NCI-H82 (cell line): Measurements from ENCODE around the gene KCNJ9.
A peak's percentile ranks its signal among the peaks of the same experiment; 100 is the strongest.

Source experiments
- DNase-seq: peaks from one replicate; lab custom pipeline; 2025; lab: John Stamatoyannopoulos, UW

Gene KCNJ9

DNA sequence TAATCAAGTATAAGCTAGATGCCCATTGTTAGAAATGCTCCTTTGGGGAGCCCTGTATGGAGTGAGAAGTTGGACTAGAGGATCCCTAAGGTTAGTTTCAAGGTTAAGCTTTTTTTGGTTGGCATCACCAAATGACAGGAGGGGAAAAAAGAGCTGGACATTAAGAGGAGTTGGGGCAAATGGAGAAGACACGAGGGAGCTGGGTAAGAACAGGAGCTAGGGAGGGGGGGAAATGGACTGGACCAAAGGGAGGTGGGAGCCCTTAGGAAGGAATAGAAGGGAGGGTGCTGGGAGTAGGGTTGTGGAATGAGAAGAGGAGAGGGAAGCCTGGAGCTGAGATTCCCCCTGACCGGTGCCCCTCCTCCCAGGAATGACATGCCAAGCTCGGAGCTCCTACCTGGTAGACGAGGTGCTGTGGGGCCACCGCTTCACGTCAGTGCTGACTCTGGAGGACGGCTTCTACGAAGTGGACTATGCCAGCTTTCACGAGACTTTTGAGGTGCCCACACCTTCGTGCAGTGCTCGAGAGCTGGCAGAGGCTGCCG is 5.9 kb downstream of the KCNJ9 start:
- DNase-seq = no peak

DNA sequence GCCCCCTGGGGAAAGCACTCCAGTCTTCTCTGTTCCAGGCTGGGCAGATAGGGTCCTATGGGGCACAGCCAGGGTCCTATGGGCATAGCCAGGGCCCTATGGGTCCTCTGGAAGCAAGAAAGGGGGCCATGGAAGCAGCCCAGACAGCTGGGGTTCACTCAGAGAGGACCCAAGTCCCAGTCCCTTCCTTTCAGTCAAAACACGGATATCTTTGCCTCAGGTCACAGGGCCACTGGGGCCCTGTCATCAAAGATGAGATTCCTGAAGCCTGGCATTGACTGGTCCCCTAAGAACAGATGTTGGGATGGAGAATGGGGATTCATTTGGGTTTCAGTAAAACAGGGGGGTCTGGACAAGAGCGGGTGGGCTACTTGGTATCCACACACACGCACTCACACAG is 8.5 kb downstream of the KCNJ9 start:
- no peak for DNase-seq

DNA sequence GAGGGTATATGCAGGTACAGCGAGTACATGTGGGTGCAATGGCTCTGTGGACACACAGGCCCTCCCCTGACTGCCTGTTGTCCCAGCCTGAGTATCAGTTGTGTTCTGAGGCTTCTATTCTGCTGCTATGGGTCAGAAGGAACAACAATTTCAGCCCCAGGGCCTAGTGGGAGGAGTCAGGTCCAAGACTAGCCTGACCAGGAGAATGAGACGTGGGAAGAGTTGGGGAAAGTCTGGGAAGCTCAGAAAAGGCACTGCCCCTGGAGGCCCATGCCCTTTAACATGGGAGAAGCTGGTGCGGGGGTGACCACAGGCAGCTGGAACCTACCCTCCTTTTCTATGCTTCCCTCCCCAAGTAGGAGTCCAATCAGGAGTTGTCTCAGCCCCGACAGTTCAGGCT is 9.4 kb downstream of the KCNJ9 start:
- DNase-seq = no peak

DNA sequence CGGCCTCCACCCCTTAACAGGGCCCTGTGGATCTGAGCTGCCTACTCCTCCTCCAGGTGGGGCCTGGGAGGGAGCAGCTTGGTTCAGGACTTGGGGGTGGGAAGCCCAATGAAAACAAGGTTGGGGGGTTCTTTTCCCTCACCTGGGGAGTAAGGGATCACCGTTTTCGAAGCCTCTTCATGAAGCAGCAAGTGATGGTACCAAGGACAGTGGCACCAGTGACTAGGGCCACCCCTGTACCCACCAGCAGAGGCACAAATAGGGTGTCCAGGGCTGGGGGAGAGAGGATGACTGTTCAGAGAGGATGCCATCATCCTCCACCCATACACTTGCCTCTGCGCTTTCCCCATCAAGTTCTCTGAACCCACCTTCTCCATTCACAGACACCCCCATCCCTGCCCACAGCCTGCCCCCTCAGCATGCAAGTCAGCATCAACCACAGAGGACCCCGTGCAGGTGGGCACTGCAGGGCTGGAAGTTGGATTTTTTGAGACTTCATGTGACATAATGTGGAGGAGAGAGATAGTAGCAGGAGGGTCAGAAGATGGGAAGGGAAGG is 10.4 kb downstream of the KCNJ9 start:
- no peak for DNase-seq

DNA sequence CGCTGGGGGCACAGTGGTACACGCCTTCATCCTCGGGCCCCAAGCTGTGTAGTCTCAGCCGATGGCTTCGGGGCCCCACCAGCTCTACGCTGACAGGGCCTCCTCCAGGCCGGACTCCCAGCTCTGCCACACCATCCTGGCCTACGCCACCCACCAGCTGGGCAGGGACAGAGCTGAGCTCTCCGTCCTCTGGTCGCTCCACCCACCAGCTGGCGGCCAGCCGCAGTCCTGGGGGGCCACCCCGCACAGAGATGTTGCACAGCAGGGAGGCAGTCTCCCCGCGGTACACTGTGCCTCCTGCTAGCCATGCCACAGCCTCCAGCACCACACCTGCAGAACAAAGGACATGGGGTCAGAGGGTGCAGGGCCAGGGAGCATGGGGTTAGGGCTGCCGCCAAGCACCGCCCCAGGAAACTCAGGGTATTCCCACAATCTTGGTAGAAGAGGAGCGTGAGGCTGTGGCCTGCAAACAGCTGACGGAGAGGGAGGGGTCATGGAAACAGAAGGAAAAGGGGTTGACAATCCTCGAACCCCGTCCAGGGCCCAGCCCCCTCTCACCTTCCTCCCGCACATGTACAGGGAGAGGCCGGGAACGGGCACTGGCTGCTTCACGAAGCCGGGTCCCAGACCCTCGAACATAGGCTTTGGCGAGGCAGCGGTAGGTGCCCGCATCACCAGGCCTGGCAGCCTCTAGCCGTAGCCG is 11.2 kb downstream of the KCNJ9 start:
- no peak for DNase-seq

DNA sequence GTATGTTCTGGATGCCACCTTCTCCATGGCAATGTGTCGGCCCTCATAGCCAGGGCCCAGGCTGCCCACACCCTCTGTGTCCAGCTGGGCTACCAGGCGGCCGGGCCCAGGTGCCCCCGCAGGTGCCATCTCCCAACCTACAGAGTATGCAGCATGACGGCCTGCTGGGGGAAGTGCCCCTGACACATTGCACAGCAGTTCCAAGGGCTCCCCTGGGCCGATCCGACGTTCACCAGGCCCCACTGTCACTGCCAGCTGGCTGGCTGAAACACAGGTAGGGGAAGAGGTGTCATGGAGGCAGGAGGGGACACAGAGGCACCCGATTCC is 11.7 kb downstream of the KCNJ9 start:
- no peak for DNase-seq

DNA sequence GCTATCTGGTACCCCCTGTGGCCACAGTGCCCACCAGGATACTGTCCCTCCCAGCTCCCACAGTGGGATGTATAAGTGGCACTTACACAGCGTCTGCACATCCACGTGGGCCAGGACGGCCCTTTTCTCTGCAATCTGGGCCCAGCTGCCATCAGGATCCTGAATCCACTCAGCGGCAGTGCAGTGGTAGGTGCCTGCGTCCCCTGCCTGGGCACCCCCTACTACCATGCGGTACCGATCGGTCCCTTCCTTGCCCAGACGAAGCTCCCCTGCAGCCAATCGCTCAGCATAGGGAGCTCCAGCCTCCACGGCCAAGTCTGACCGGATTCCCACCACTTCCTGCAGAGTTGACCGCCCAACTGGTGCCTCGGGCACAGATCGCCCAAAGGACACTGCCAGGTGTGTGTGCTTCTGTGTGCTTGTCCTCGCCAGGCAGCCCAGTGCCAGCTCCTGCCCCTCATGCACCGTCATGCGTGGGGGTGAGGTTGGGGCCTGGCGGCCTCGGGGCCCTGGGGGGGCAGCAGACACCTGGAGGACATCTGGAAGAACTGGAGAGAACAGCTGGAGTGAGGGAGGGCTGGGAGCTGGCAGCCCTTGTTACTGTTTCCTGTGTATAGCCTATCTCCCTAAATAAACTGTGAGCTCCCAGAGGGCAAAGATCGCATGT is 12.4 kb downstream of the KCNJ9 start:
- no peak for DNase-seq

DNA sequence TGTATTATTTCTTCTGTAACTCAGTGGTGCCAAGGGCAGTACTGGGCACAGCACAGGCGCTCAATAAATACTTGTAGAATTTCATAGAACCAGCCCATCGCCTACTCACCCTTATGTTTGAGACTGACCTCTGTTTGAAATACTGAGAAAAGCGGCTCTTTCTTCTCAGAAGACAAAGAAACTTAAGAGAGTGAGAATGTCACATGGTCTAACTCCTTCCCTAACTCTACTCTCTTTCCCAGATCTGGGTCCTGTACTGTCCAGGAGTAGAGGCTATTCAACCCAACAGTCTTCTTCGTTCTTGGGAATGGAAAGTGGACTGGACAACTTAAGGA is 12.9 kb downstream of the KCNJ9 start:
- DNase-seq = no peak

DNA sequence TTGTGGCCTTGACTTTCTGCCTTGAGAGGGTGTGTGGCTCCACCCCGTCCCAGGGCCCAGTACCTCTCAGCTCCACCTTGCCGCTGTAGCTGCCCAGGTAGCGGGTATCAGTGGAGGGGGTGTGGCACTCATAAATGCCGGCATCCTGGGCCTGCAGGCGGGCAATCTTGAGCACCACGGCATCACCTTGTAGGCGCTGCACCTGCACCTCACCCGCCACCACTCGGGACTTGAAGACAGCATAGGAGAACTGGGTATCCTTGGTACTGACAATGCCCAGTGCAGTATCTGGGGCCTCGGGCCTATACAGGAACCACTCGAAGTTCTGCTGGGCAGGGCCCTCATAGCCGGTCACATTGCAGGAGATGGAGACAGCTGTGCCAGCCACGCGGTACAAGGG is 13.5 kb downstream of the KCNJ9 start:
- no peak for DNase-seq

DNA sequence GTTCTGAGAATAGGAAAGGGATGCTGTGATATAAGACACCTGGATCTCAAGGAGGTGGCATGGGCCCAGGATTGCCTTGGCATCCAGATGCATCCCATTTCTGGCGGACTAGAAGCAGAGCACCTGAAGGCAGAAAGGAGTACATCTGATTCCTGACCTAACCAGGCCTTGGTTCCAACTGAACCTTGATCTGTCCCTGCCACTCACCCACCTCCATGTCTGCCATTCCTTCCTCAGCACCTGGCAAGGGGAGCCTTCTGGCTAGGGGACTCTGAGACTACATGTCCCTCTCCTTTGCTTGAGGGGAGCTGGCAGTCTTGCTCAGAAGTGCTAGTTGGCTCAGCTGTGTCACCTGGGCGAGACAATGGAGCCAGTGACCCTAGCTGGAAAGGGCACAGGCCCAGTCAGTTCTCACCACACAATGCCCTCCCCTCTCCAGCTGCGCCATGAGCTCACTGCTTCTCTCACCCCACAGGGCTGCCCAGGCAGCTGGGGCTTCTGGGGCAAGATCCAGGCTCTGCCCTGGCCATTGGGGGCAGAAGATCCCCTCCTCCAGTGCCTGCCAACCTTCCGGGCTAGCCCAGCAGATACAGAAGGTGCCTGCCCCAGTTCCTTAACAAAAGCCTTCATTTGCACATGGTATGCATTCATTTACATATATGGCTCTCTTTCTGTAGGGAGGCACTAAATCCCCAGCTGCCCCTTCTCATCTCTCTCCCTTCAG is 14.2 kb downstream of the KCNJ9 start:
- DNase-seq = no peak

DNA sequence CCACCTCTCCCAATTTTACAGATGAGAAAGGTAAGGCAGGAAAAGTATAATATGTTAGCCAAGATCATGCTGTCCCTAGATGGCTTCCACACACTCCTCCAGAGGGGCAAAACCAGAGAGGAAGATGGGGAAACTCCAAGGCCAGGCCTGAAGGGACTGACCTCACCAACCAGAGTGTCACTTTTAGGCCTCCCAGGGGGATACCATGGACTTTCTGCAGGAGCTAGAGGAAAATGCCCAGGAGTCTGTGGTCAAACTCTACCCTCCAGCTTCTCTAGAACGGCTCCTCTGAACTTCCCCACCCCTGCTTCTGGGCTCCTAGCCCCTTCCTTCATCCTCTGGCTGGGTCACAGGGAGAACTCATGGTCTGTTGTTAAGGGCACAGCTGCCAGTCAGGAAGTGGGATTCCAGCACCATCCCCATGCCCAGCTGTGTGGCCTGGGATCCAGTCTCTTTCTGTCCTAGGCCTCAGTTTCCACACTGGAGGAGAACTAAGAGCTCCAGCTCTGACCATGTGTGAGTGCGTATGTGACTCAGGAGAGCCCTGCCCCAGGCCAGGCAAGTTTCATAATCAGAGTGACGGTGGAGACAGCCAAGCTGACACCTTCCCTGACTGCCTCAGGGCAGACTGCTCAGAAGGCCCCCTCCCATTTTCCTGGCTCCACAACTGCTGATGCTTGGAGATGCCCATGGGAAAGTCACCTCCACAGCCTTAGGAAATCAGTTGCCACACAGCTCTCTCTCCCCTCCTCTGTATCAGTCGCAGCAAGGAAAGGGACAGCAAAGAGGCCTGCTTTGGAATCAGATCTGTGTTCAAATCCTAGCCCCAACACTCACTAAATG is 15.2 kb downstream of the KCNJ9 start:
- DNase-seq = no peak

DNA sequence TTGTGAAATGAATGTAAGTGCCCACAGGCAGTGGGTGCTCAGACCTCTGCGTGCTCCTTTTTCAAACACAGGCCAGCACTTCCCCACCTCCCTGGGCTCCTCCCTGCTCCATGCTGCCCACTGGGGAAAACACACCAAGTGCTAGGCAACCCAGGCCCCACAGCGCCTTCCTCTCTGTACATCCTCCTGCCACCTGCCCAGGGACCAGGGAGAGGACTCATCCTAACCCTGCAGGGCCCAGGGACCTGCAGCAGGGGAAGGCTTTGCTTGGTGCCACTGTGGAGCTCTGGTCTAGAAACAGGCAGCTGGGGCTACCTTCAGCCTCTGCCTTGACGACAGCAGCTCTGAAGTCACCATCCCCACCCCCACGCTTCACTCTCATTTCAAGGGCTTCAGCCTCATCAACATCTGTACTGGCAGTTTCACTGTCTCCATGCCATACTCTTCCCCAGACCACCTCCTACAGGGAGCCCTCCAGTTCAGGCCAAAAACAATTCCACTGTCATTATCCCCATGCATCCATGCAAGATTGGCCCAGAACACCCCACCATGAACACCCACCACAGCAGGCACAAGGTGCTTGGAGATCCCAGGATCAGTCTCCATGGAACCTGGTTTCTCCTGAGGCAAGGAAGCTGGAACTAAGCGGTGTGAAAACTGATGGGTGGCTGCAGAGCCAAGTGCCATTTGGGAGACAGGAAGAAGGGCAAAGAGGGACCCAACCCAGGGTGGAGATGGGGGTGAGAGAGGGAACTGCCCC is 16.0 kb downstream of the KCNJ9 start:
- DNase-seq = no peak

DNA sequence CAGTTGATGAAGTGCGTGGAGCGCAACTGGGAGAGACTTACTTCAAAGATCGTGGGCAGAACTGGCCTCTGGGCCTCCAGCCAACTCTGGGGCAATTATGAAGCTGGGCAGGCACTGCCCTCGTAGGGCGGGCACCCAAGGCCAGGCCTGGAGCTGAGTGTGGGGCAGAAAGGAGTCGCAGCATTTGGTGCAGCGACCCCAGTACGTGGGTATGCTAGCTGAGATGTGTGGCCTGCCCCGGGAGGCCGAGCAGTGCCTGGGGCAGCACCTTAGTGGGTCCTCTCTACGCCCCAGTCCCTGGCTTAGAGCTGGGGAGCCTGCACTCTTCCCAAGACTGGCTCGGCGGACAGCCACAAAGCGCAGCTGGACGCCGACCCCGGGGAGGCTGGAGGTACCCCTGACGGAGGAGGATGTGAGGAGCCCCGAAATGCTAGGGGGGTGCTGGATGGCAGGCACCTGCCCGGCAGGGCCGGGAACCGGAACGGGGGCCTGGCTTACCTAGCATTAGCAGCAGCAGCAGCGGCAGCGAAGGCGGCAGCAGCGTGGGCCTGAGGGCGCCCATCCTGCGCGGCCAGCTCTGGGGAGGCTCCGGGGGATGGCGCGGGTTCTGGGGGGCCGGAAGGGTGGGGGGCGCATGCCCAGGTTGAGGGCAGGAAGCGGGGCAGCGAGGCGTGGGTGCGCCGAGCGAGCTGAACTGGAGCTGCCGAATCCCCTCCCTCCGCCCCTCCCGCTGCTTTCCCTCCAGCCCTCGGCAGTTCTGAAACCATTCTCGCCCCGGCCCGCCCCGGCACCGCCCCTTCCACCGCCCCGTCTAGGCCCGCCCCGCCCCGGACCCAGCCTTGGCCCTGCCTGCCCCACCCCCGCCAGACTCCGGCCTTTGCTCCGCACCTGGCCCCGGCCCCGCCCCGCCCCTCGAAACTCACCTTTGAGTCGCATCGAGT is 16.8 kb downstream of the KCNJ9 start, which contains the start of gene IGSF8:
TSS of gene IGSF8 (minus strand) at position 709 of the 941 bp plus-strand sequence. CDS start at position 562, 147 bp downstream.
- DNase-seq = peak; percentile 97

DNA sequence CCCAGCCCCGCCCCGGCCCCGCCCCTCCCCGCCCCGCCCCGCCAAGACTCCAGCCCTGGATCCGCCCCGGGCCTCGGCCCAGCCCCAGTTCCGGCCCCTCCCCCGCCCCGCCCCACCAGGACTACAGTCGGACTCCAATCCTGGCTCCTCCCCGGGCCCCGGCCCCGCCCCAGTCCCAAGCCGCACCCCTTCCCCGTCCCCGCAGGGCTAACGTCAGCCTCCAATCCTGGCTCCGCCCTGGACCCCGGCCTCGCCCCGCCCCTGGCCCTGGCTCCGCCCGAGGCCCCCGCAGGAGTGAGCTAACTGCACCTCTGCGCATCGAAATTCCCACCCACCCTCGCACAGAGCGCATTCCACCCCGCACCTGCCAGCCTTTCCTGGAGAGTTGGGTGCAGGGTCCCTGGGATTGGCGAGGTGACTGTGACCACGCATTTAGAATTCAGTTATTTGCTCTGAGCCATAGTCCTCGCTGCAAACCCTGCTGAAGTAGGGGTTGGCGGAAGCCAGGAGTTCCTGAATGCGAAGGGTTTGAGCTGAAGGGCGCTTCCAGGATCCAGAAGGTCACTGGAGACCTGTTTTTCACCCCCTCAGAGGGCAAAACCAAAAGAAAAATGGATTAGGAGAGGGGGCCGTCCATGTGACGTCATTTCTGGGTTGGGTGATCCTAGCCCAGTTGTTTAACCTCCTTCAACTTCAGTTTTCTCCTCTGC is 17.7 kb downstream of the KCNJ9 start:
- peak; percentile 98 for DNase-seq

DNA sequence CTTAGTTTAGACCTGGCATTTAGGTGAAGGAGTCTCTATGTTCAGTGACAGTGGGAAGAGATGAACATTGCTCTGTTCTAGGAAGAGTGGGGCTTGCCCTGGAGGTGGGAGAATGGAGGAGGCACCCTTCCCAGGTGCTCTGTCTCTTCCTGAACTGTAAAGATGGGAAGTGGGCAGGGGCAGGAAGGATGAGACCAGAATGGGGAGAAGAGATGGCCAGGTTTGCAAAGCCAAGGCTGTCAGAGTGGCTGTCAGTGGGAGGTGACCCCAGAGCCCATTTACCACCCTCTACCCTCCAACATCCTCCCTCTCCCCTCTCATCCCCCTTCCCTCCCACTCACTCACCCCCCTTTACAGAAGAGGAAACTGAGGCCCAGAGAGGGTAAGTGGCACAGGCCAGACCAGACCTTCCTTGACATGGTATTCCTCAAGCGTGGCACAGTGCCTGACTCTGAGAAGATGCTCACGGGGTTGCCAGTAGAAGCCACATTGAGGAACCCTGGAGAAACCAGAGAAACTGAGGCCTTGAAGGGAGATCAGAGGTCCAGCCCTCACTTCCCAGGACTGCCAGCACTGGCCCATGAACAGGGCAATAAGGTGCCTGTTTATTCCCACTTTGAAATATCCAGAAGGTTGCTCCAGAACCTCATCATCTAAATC is 18.5 kb downstream of the KCNJ9 start:
- DNase-seq = no peak

DNA sequence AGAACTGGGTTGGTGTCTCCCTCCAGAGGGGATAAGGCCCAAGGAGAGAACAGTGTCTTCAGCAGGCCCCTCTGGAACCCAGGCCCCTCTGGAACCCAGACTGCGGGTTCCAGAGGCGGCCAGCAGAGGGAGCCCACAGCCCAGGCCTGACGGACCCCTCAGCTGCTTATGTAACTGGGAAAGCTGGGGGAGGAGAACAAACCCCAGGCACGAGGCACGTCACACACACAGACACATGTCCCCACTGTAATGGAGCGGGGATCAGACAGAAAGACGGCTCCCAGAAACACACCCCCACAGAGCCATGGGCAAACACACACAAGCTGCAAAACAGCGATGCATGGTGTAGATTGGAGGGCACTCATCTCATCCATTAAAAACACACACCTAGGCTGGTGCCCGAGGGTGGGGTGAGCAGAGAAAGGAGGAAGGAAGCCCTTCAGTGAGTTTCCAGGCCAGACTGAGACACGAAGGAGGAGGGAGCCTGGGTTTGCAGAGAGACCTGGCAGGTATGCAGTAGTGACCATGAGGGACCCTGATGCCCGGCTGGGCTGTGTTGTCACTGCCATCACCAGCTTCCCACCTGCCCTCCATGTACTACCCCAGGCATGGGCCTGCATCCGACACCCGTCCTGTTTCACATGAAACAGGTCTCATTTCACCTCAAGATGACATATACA is 19.8 kb downstream of the KCNJ9 start:
- DNase-seq = peak; percentile 96

DNA sequence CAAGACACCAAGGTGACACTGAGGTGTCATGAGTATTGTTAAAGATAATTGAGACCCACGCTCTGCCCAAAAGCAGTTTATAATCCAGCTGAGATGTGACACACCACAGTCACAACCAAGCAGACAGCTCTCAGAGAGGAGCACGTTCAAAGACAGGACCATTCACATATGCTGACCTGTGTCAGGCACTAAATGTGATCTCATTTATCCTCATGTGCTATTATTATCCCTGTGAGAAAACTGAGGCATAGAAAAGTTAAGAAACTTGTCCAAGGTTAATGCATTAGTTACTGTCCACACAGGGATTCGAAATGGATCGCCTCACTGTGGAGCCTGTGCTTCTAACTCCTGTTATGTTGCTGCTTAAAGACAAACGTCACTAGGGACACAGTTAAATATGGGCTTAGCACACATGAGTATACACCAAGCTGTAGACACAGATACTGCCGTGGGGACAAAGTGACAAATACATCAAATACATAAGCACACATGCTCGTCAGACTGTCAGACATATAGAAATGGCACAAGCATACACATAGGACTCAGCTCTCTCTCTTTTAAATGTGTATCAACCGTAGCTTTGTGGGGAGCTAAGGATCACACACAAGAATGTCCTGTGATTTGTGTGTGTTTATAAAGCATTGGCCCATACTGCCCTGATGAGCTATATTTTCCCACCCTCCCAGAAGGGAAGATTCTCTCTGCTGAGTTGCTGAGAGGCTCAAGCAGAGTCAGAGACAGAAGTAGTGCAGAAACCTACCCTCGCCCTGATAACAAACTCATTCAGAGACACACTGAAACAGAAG is 20.6 kb downstream of the KCNJ9 start:
- no peak for DNase-seq
